DMS53 (cell line): Measurements from ENCODE around the gene ZCCHC9.

Experiments
- DNase-seq: peaks from one replicate; lab custom pipeline; 2025; lab: John Stamatoyannopoulos, UW

Gene ZCCHC9

GRCh38 chr5:81359108-81359507, 57.7 kb downstream of the ZCCHC9 start:
- DNase-seq, result no peak

GRCh38 chr5:81359881-81360280, 58.5 kb downstream of the ZCCHC9 start:
- no peak for DNase-seq

GRCh38 chr5:81360640-81361039, 59.3 kb downstream of the ZCCHC9 start:
- DNase-seq, result no peak

- DNase-seq, result peak; percentile 34
Measured at GRCh38 chr5:81361600-81361999, 60.2 kb downstream of the ZCCHC9 start.
